Measurements from ENCODE around the gene CDC40.

Gene CDC40

GRCh38 chr6:110250838-110251237 lies 70.6 kb downstream of the CDC40 start:
- TF ChIP-seq CTCF (IDR thresholded peaks at IDR 0.05; ENCODE audit: low read depth, low read length) = no peak
- DNase-seq (ENCODE audit: extremely low read depth, low read depth) = no peak

- DNase-seq (ENCODE audit: extremely low read depth, low read depth) = no peak
- no peak for TF ChIP-seq CTCF (IDR thresholded peaks at IDR 0.05; ENCODE audit: low read depth, low read length)
Measured at GRCh38 chr6:110255211-110255750, 75.1 kb downstream of the CDC40 start.

GRCh38 chr6:110256366-110256765 lies 76.1 kb downstream of the CDC40 start:
- no peak for TF ChIP-seq CTCF (IDR thresholded peaks at IDR 0.05; ENCODE audit: low read depth, low read length)
- DNase-seq (ENCODE audit: extremely low read depth, low read depth) = no peak

GRCh38 chr6:110265273-110265672 lies 85.0 kb downstream of the CDC40 start:
- no peak for TF ChIP-seq CTCF (IDR thresholded peaks at IDR 0.05; ENCODE audit: low read depth, low read length)

GRCh38 chr6:110266996-110267395 lies 86.8 kb downstream of the CDC40 start:
- DNase-seq (ENCODE audit: extremely low read depth, low read depth) = no peak
- TF ChIP-seq CTCF (IDR thresholded peaks at IDR 0.05; ENCODE audit: low read depth, low read length) = no peak

More at GRCh38 chr6:110265273-110265672, 85.0 kb downstream of the CDC40 start:
- no peak for DNase-seq (ENCODE audit: extremely low read depth, low read depth)

- no peak for DNase-seq (ENCODE audit: extremely low read depth, low read depth)
- no peak for TF ChIP-seq CTCF (IDR thresholded peaks at IDR 0.05; ENCODE audit: low read depth, low read length)
Measured at GRCh38 chr6:110269623-110270022, 89.4 kb downstream of the CDC40 start.

- no peak for TF ChIP-seq CTCF (IDR thresholded peaks at IDR 0.05; ENCODE audit: low read depth, low read length)
- DNase-seq (ENCODE audit: extremely low read depth, low read depth) = no peak
Measured at GRCh38 chr6:110270165-110270564, 89.9 kb downstream of the CDC40 start.

Measured in AG09319 (cell line).